GM19397 (cell line): Measurements from ENCODE around the gene SLC22A4.

Experiments used
- ATAC-seq: cut with Tn5 transposase; IDR thresholded peaks from one replicate; pipeline ENCODE4 v1.9.1; 2021; ENCODE audit warnings: mild to moderate bottlenecking, moderate library complexity; ENCODE audit not compliant: unreplicated experiment

SLC22A4 gene

GRCh38 chr5:132273631-132274030 is 20.6 kb upstream of the SLC22A4 start:
- ATAC-seq = no peak

DNA sequence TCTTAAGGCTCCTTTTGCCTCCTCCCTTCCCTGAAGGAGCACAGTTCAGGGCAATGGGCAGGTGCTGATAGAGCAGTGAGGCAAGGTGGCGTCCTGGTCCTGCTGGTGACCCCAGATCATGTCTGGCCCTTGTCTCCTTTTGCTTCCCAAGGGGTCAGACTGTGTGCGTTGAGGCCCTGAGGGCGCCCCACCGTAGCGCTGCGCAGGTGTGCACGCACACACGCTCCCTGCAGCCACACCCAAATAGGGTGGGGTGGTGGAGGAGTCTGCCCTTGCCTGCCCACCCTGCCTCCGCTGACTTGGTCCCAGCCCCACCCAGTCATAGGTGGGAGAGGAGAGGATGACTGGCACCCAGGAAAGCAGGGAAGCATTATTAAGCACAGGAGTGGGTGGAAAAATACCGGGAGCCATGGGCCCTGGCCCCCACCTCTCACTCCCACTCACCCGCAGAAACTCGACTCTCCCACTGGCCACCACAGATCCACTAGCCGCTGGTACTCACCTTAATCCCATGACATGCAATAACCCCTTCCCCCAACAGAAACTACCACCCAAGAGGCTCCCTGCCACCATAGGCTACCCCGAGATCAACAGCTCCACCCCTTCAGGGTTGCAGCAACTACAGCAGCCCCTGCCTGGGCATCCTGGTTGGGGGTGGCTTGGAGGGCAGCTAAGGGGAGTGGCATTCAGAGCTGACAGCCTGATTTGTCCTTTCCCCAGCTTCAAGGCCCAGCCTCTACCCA is 20.0 kb upstream of the SLC22A4 start:
- no peak for ATAC-seq

- ATAC-seq = no peak
Measured at GRCh38 chr5:132275367-132276220, 18.6 kb upstream of the SLC22A4 start.

GRCh38 chr5:132277256-132277655 is 16.9 kb upstream of the SLC22A4 start:
- ATAC-seq = no peak

DNA sequence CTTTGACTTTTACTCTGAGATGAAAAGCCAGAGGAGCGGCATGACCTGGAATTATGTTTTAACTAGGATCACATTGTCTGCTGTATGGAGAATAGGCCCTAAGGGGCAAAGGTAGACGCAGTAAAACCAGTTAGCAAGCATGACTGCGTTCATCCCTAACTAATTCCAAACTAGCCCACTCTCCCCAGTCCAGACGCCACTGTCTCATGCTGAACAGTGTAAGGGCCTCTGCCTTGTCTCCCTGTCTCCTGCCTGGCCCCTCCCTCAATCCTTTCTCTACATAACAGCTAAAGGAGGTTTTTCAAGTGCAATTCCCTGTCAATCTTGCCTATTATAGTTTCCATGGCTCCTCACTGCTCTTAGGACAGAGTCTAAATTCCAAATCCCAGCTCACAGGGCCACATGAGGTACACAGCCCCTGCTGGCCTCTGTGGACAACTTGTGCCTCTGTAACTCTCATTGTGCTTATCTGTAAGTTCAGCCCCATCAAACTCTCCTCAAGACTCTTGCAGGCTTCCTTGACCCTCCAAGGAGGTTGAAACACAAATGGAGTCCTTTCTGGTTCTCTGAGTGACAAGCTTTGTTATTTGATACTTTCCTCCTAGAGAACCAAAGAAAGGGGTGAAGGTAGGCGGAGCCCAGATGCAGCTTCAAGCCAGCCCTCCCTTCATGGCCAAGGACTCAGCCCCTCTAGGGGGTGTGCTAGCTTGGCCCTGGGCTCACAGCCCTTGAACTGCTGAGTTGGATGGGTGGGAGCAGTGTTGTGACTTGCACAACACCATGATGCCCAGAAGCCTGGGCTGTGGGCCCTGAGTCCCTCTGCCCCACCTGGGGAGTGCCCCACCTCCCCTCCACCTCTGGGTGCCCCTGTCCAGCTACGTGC is 16.0 kb upstream of the SLC22A4 start:
- no peak for ATAC-seq

DNA sequence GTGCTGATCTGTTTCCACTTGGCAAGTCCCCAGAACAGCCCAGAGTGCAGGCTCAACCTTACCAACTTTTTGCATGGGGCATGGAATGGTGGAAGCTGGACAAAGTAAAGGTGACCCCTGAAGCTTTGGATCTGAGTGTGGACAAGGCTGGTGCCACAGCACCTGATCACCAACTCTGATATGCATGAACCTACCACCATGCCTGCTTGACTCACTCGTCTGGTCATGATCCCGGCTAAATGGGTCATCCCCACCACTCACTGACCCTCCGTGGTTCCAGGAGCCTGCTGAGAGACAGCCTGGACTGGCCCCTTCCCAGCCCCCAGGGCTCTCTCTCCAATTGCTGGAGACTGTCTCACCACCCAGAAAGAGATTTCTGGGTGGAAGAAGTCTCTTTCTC is 14.4 kb upstream of the SLC22A4 start:
- no peak for ATAC-seq

- ATAC-seq = no peak
Measured at GRCh38 chr5:132280371-132281240, 13.6 kb upstream of the SLC22A4 start.

DNA sequence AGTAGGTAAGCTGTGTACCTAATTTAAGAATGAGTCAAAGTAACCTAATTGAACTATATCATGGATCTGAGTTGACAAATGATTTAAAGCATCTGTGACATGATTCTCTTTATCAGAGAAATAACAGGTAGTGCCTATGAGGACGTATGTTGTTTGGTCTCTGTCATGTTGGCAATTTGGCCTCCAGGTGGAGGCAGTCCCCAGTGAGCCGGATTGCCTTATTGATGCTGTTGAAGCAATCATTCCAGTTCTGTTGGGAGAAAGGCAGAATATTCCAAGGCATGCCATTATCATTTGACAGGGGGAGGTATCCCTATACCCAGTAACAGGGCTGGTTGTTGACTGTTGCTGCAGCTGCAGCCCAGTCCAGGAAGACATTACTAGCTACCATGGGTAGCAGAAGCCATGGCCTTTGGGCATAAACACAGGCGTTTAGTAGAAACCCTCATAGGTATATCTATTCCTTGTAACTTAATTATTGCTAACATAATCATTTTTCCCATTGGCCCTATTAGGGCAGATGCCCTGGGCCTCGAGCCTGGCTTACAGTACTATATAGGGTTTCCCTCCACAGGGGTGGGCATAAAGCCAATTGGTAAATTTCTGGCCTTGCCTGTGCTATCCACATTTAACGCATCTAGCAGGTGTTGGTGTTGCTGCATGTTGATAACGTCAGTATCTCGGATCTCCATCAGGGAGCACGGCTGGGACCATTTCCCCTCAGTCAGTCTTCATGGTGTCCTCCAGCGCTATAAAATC is 12.2 kb upstream of the SLC22A4 start:
- no peak for ATAC-seq

GRCh38 chr5:132283423-132284043 is 10.7 kb upstream of the SLC22A4 start:
- no peak for ATAC-seq

- ATAC-seq = no peak
Measured at GRCh38 chr5:132289097-132289496, 5.1 kb upstream of the SLC22A4 start.

DNA sequence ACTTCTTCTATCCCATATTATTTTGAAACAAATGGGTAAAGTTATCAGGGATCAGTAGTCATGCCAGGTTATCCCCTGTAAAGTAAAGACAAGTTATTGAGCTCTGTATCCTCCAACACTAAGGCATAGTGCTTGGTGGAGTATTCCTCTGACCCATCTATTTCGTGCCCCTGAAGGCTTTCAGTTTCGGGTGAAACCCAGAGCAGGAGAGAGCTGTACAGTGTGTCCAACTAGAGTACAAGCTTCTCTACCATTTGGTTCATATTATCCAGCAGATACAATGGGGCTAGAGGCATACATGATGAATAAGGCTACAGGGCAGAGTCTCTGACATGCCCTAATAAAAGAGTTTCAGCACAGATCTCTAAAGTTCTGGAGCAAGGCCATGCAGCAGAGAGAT is 3.2 kb upstream of the SLC22A4 start:
- no peak for ATAC-seq

DNA sequence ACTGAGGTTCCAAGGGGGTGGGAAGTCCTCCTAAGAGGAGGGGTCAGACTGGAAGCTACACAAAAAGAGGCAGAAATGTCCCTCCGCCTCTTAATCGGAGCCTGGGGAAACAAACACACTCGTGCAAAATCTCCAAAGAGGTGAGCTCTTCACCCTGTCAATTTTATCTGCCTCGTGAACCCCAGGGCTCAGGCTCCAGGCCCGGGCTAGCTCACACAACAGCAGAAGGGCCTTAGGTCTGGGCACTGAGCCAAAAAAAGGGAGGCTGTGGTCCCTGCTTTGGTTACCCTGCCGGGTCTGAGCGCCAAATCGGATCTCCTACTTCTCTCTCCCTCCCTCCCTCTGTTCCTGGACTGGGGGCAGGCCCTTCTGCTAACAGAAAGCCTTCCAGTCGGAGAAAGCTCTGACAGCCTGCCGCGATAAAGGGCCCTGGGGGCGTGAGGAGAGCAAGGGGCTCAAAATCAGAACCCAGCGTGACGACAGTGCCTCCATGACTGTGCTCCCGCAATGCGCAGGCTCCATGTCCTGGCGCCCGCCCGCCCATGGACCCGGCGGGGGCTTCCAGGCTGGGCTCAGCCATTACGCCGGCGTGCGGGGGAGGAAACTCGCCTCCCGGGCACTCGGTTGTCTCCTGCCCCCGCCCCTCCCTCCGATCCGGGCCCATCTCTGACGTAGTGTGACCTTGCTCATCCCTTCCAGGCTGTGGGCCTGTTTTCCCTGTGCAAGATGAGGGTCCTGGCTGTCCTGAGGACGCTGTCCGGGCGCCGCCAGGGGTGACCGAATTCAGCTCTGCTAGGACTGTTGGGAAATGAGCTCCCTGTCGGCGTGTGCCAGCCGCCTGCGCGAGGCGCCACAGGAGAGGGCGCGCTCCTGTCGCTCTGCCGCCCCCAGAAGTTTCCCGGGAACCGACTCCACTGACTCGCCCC is 865 bp upstream of the SLC22A4 start:
- peak; percentile 40 for ATAC-seq

- peak; percentile 5 for ATAC-seq
Measured at GRCh38 chr5:132294728-132295504, 722 bp downstream of the SLC22A4 start.

- no peak for ATAC-seq
Measured at GRCh38 chr5:132295505-132296411, 1.6 kb downstream of the SLC22A4 start.

- ATAC-seq = no peak
Measured at GRCh38 chr5:132296412-132297016, 2.3 kb downstream of the SLC22A4 start.
